ENCODE results near the gene PEX11B.

GRCh38 chr1:145884675-145885074, 33.8 kb downstream of the PEX11B start:
- no peak for TF ChIP-seq FOSL2 (IDR thresholded peaks at IDR 0.05; ENCODE audit: borderline replicate concordance, low read depth)
- no peak for TF ChIP-seq CTCF (IDR thresholded peaks at IDR 0.05)
- TF ChIP-seq TCF12 (IDR thresholded peaks at IDR 0.05), result no peak
- no peak for TF ChIP-seq RCOR1 (IDR thresholded peaks at IDR 0.05; ENCODE audit: low read length)
- no peak for TF ChIP-seq MAX (IDR thresholded peaks at IDR 0.05; ENCODE audit: low read depth)
- no peak for TF ChIP-seq NRF1 (IDR thresholded peaks at IDR 0.05; ENCODE audit: low read depth, low read length)
- no peak for TF ChIP-seq YY1 (IDR thresholded peaks at IDR 0.05; ENCODE audit: low read depth)
